HepG2 (cell line): ENCODE measurements around the gene DNAJC5. TPM values are rescaled to one million over a fixed set of nuclear protein-coding genes. Genes with fewer than 3 reads are reported as not detected.
A peak's percentile ranks its signal among the peaks of the same experiment; 100 is the strongest.

Source experiments
- BCL3 ChIP-seq: sonication (generic); formaldehyde crosslinking; IDR thresholded peaks from 2 replicates; pipeline ENCODE4 v1.5.1; 2020; ENCODE audit warnings: mild to moderate bottlenecking, missing genetic modification reagents, moderate library complexity
- CTCF ChIP-seq: sonication (generic); formaldehyde crosslinking; IDR thresholded peaks from 2 replicates; pipeline ENCODE4 v1.5.0; 2020; ENCODE audit warnings: mild to moderate bottlenecking, missing genetic modification reagents, moderate library complexity
- FUBP1 ChIP-seq: sonication (generic); formaldehyde crosslinking; IDR thresholded peaks from 2 replicates; pipeline ENCODE4 v1.5.1; 2020; ENCODE audit warnings: missing genetic modification reagents, mild to moderate bottlenecking, borderline replicate concordance
- HNF4G ChIP-seq, 2 experiments: sonication (generic) in 1 of 2; formaldehyde crosslinking in 1 of 2; IDR thresholded peaks; 2 replicates each; pipeline versions ENCODE4 v1.4.0 to v1.6.1; 2011 to 2020; ENCODE audit warnings: borderline replicate concordance in 2 of 2, low read depth in 2 of 2, mild to moderate bottlenecking in 2 of 2, low read length in 1 of 2, missing genetic modification reagents in 1 of 2, moderate library complexity in 1 of 2
- IRF2 ChIP-seq: IDR thresholded peaks from 2 replicates; pipeline ENCODE4 v1.6.1; 2018; ENCODE audit warnings: missing genetic modification reagents, missing compliant biosample characterization
- JUNB ChIP-seq: sonication (generic); formaldehyde crosslinking; IDR thresholded peaks from 2 replicates; pipeline ENCODE4 v1.8.0; 2022; ENCODE audit warnings: missing genetic modification reagents, mild to moderate bottlenecking, borderline replicate concordance
- MED8 ChIP-seq: sonication (generic); formaldehyde crosslinking; IDR thresholded peaks from 2 replicates; pipeline ENCODE4 v1.8.1; 2023; ENCODE audit warnings: mild to moderate bottlenecking, missing genetic modification reagents; ENCODE audit not compliant: insufficient replicate concordance
- MXD4 ChIP-seq: IDR thresholded peaks from 2 replicates; pipeline ENCODE4 v1.6.1; 2016; ENCODE audit warnings: mild to moderate bottlenecking, missing biosample characterization, missing genetic modification reagents
- NFIB ChIP-seq: sonication (generic); formaldehyde crosslinking; IDR thresholded peaks from 2 replicates; pipeline ENCODE4 v1.9.0; 2021; ENCODE audit warnings: missing genetic modification reagents, mild to moderate bottlenecking, borderline replicate concordance
- RERE ChIP-seq: IDR thresholded peaks from 2 replicates; pipeline ENCODE4 v1.6.1; 2016; ENCODE audit warnings: low read depth, missing genetic modification reagents, missing compliant biosample characterization
- TCF7 ChIP-seq: sonication (generic); IDR thresholded peaks from 2 replicates; pipeline ENCODE4 v1.6.1; 2016; ENCODE audit warnings: antibody characterized with exemption, low read depth
- ZNF234 ChIP-seq: sonication (generic); formaldehyde crosslinking; conservative IDR thresholded peaks from 2 replicates; pipeline ENCODE4 v1.5.1; 2020; ENCODE audit warnings: mild to moderate bottlenecking, missing genetic modification reagents
- ZNF263 ChIP-seq: sonication (generic); formaldehyde crosslinking; IDR thresholded peaks from 2 replicates; pipeline ENCODE4 v1.4.0; 2020; ENCODE audit warnings: missing genetic modification reagents
- ZNF282 ChIP-seq: fragments of 450-650 bp; IDR thresholded peaks from 2 replicates; pipeline ENCODE4 v1.6.1; 2018; ENCODE audit not compliant: partially characterized antibody
- ZNF3 ChIP-seq: IDR thresholded peaks from 2 replicates; pipeline ENCODE4 v1.7.0; 2017; ENCODE audit warnings: inconsistent platforms
- ZNF441 ChIP-seq: sonication (generic); formaldehyde crosslinking; IDR thresholded peaks from 2 replicates; pipeline ENCODE4 v1.7.0; 2021; ENCODE audit warnings: missing genetic modification reagents, borderline replicate concordance
- ZNF547 ChIP-seq: sonication (generic); formaldehyde crosslinking; IDR thresholded peaks from 2 replicates; pipeline ENCODE4 v1.5.1; 2020; ENCODE audit warnings: mild to moderate bottlenecking, missing genetic modification reagents
- ZNF557 ChIP-seq: sonication (generic); formaldehyde crosslinking; IDR thresholded peaks from 2 replicates; pipeline ENCODE4 v1.4.0; 2020; ENCODE audit warnings: missing genetic modification reagents
- ZNF713 ChIP-seq: sonication (generic); formaldehyde crosslinking; IDR thresholded peaks from 2 replicates; pipeline ENCODE4 v1.4.0; 2020; ENCODE audit warnings: mild to moderate bottlenecking, missing genetic modification reagents
- ZNF720 ChIP-seq: sonication (generic); formaldehyde crosslinking; IDR thresholded peaks from 2 replicates; pipeline ENCODE4 v1.4.0; 2020; ENCODE audit warnings: missing genetic modification reagents
- ZNF761 ChIP-seq: sonication (generic); formaldehyde crosslinking; conservative IDR thresholded peaks from 2 replicates; pipeline ENCODE4 v1.4.0; 2020; ENCODE audit warnings: mild to moderate bottlenecking, missing genetic modification reagents
- polyA plus RNA-seq, 8 experiments: library from polyadenylated mRNA; depleted of rRNA in 3 of 8; stranded (reverse) in 7 of 8; unstranded in 1 of 8; fragments of >200 nt; fragmentation: Illumina TruSeq in 4 of 8; extraction: Trizol in 4 of 8; gene quantifications; 2 replicates each; pipeline versions ENCODE4 v1.2.1 to v1.2.3, GENCODE V29; 2011 to 2016; ENCODE audit warnings: low read depth in 4 of 8, missing spikeins in 1 of 8, mixed read lengths in 1 of 8; ENCODE audit not compliant: insufficient read depth in 1 of 8
- total RNA-seq, 5 experiments: library from RNA; depleted of rRNA; stranded (reverse); fragments of >200 nt; fragmentation: Illumina TruSeq; extraction: Trizol; gene quantifications; 2 replicates each; pipeline ENCODE4 v1.2.3, GENCODE V29; 2016; ENCODE audit warnings: low read depth in 1 of 5

The DNAJC5 gene
- total and polyA plus RNA-seq, 2 of the 13 experiments (the other 11 are each of a cell fraction or from before 2014, with no cell fraction given) = 42.8 to 64.5 TPM

GRCh38 chr20:63864545-63864977 is 30.4 kb upstream of the DNAJC5 start (continued):
- no peak for TF ChIP-seq RERE
- TF ChIP-seq ZNF263 (CRISPR knock-in tag) = no peak
- TF ChIP-seq ZNF234 = 0 out of 2 replicates have a peak, but pooled peaks have one; percentile 79
- TF ChIP-seq ZNF720 (CRISPR knock-in tag) = no peak
- no peak for TF ChIP-seq ZNF282
- TF ChIP-seq IRF2 (CRISPR knock-in tag) = no peak
- no peak for TF ChIP-seq ZNF3
- TF ChIP-seq HNF4G (IDR thresholded peaks at IDR 0.05; ENCODE audit: borderline replicate concordance, low read depth, low read length) = no peak
- TF ChIP-seq HNF4G (CRISPR knock-in tag; IDR thresholded peaks at IDR 0.05; ENCODE audit: borderline replicate concordance, low read depth) = no peak
- no peak for TF ChIP-seq BCL3 (CRISPR knock-in tag)
- TF ChIP-seq FUBP1 (CRISPR knock-in tag) = peak; percentile 90; the same call in 1 of the 2 replicates
- no peak for TF ChIP-seq CTCF
- TF ChIP-seq ZNF557 = 0 out of 2 replicates have a peak, but pooled peaks have one; percentile 10
- TF ChIP-seq TCF7 = no peak
- no peak for TF ChIP-seq MED8 (CRISPR knock-in tag)
- no peak for TF ChIP-seq NFIB (CRISPR knock-in tag)
- no peak for TF ChIP-seq ZNF761 (CRISPR knock-in tag)
- no peak for TF ChIP-seq MXD4 (CRISPR knock-in tag)
- TF ChIP-seq JUNB (CRISPR knock-in tag) = no peak
- peak; percentile 1; the same call in 1 of the 2 replicates for TF ChIP-seq ZNF547
- TF ChIP-seq ZNF713 = peak; percentile 16; the same call in 1 of the 2 replicates
- TF ChIP-seq ZNF441 (CRISPR knock-in tag) = no peak
